ENCODE measurements around the gene PCBP3. TPM values are rescaled to one million over a fixed set of nuclear protein-coding genes. Genes with fewer than 3 reads are reported as not detected.

The PCBP3 gene
- total RNA-seq, 1 experiment from 2014 or later: not detected

- CTCF ChIA-PET: no interaction called here
- intact Hi-C loops (cut with micrococcal nuclease; ENCODE audit: unreplicated experiment): no loop called here
Observed at GRCh38 chr21:45699966-45700365, 56.4 kb downstream of the PCBP3 start.

GRCh38 chr21:45700461-45700860 lies 56.9 kb downstream of the PCBP3 start:
- no peak overlapping the region for H3K4me3 ChIP-seq (ENCODE audit: low read depth in 2 of 2, low read length in 2 of 2)
- no peak for ATAC-seq
- no peak for DNase-seq (ENCODE audit: low read depth, low spot score)
- H3K9me3 ChIP-seq (ENCODE audit: control insufficient read depth, insufficient read depth, low read depth, low read length): no peaks in the 10 kb centered on the region
- no peak for TF ChIP-seq CTCF (IDR thresholded peaks at IDR 0.05)
- TF ChIP-seq REST (IDR thresholded peaks at IDR 0.05; ENCODE audit: insufficient read depth in 1 of 2, low read depth in 2 of 2, low read length in 1 of 2): no peak
- no peak for TF ChIP-seq POLR2AphosphoS5 (IDR thresholded peaks at IDR 0.05; ENCODE audit: low read depth, low read length)
- TF ChIP-seq SIN3A (IDR thresholded peaks at IDR 0.05; ENCODE audit: borderline replicate concordance, insufficient read depth, low read depth, low read length): no peak
- TF ChIP-seq TCF7L2 (IDR thresholded peaks at IDR 0.05; ENCODE audit: low read depth, low read length): no peak
- CTCF ChIA-PET: no interaction called here
- in situ Hi-C loops (cut with HindIII; ENCODE audit: low pct_unique_long_range_greater_than_20kb, low sequenced_read_pairs): no loop called here
- BruUV-seq (replicated peaks): no TSS peak
- no peaks in the 10 kb centered on the region for H3K4me1 ChIP-seq (ENCODE audit: control insufficient read depth, insufficient read depth, low read length)
- peaks cover 2% of the 10 kb centered on the region for H3K27me3 ChIP-seq (ENCODE audit: control insufficient read depth, insufficient read depth, low read length)
- no peaks in the 10 kb centered on the region for H3K36me3 ChIP-seq (ENCODE audit: control insufficient read depth, insufficient read depth, low read length)
- intact Hi-C loops (cut with micrococcal nuclease; ENCODE audit: unreplicated experiment): no loop called here
- POLR2A ChIA-PET: no interaction called here
- H3K27ac ChIP-seq (ENCODE audit: low read length): no peak overlapping the region

More at GRCh38 chr21:45699966-45700365, 56.4 kb downstream of the PCBP3 start:
- H3K36me3 ChIP-seq (ENCODE audit: control insufficient read depth, insufficient read depth, low read length): no peaks in the 10 kb centered on the region
- no peaks in the 10 kb centered on the region for H3K9me3 ChIP-seq (ENCODE audit: control insufficient read depth, insufficient read depth, low read depth, low read length)
- H3K27me3 ChIP-seq (ENCODE audit: control insufficient read depth, insufficient read depth, low read length): peaks cover 2% of the 10 kb centered on the region
- H3K27ac ChIP-seq (ENCODE audit: low read length): no peak overlapping the region
- in situ Hi-C loops (cut with HindIII; ENCODE audit: low pct_unique_long_range_greater_than_20kb, low sequenced_read_pairs): no loop called here
- H3K4me1 ChIP-seq (ENCODE audit: control insufficient read depth, insufficient read depth, low read length): no peaks in the 10 kb centered on the region
- POLR2A ChIA-PET: no interaction called here
- BruUV-seq (replicated peaks): no TSS peak
- DNase-seq (ENCODE audit: low read depth, low spot score) (no peak), ATAC-seq (no peak)
- TF ChIP-seq POLR2AphosphoS5 (IDR thresholded peaks at IDR 0.05; ENCODE audit: low read depth, low read length) (no peak), REST (IDR thresholded peaks at IDR 0.05; ENCODE audit: insufficient read depth in 1 of 2, low read depth in 2 of 2, low read length in 1 of 2) (no peak), TCF7L2 (IDR thresholded peaks at IDR 0.05; ENCODE audit: low read depth, low read length) (no peak), CTCF (IDR thresholded peaks at IDR 0.05) (no peak), SIN3A (IDR thresholded peaks at IDR 0.05; ENCODE audit: borderline replicate concordance, insufficient read depth, low read depth, low read length) (no peak)
- H3K4me3 ChIP-seq (ENCODE audit: low read depth in 2 of 2, low read length in 2 of 2): no peak overlapping the region

Data from Panc1 (cell line).